SK-N-SH treated with all-trans-retinoic acid at 6 μM for 48 hours (cell line): ENCODE data around the gene USP4.

Experiments used
- ATAC-seq: fragments of 200-7000 bp; cut with Tn5 transposase; 3 replicates; pipeline ENCODE4 v1.9.1; 2020; ENCODE audit warnings: mild to moderate bottlenecking, moderate library complexity
- ARNTL ChIP-seq: fragments of 450-650 bp; formaldehyde crosslinking; IDR thresholded peaks from 2 replicates; pipeline ENCODE4 v1.5.0; 2020; ENCODE audit warnings: low read depth, mild to moderate bottlenecking, moderate library complexity, borderline replicate concordance
- BACH2 ChIP-seq: fragments of 250-450 bp; sonication (Bioruptor Pico); IDR thresholded peaks from 2 replicates; pipeline ENCODE4 v1.9.0; 2021; ENCODE audit warnings: mild to moderate bottlenecking, borderline replicate concordance
- CREB5 ChIP-seq: fragments of 250-450 bp; sonication (Bioruptor Pico); IDR thresholded peaks from 2 replicates; pipeline ENCODE4 v1.5.1; 2020; ENCODE audit warnings: low read depth, mild to moderate bottlenecking, moderate library complexity
- CSDC2 ChIP-seq: fragments of 250-450 bp; sonication (Bioruptor Pico); IDR thresholded peaks from 2 replicates; pipeline ENCODE4 v1.5.0; 2020; ENCODE audit warnings: mild to moderate bottlenecking, moderate library complexity
- CSRNP3 ChIP-seq: fragments of 250-450 bp; sonication (Bioruptor Pico); IDR thresholded peaks from 2 replicates; pipeline ENCODE4 v1.5.1; 2021; ENCODE audit warnings: mild to moderate bottlenecking, moderate library complexity
- ESRRG ChIP-seq: fragments of 250-450 bp; sonication (Bioruptor Pico); IDR thresholded peaks from 2 replicates; pipeline ENCODE4 v1.6.1; 2021; ENCODE audit warnings: mild to moderate bottlenecking
- GLIS3 ChIP-seq: fragments of 250-450 bp; sonication (Bioruptor Pico); IDR thresholded peaks from 2 replicates; pipeline ENCODE4 v1.5.0; 2020; ENCODE audit warnings: mild to moderate bottlenecking, moderate library complexity
- ISL1 ChIP-seq: fragments of 250-450 bp; sonication (Bioruptor Pico); IDR thresholded peaks from 2 replicates; pipeline ENCODE4 v2.1.2; 2022; ENCODE audit warnings: mild to moderate bottlenecking, moderate library complexity
- OSR1 ChIP-seq: fragments of 250-450 bp; sonication (Bioruptor Pico); IDR thresholded peaks from 2 replicates; pipeline ENCODE4 v1.8.0; 2022; ENCODE audit warnings: moderate library complexity, mild to moderate bottlenecking, inconsistent platforms
- PATZ1 ChIP-seq: fragments of 250-450 bp; sonication (Bioruptor Pico); IDR thresholded peaks from 2 replicates; pipeline ENCODE4 v1.8.0; 2020; ENCODE audit warnings: mild to moderate bottlenecking, moderate library complexity, borderline replicate concordance
- PPARA ChIP-seq: fragments of 250-450 bp; sonication (Bioruptor Pico); IDR thresholded peaks from 2 replicates; pipeline ENCODE4 v1.5.0; 2020; ENCODE audit warnings: mild to moderate bottlenecking, borderline replicate concordance
- SNAI2 ChIP-seq: fragments of 250-450 bp; sonication (Bioruptor Pico); IDR thresholded peaks from 2 replicates; pipeline ENCODE4 v1.5.0; 2020; ENCODE audit warnings: mild to moderate bottlenecking, moderate library complexity
- TCF4 ChIP-seq: fragments of 250-450 bp; sonication (Bioruptor Pico); IDR thresholded peaks from 2 replicates; pipeline ENCODE4 v1.8.0; 2021; ENCODE audit warnings: mild to moderate bottlenecking, moderate library complexity, borderline replicate concordance
- TOX ChIP-seq: fragments of 250-450 bp; sonication (Bioruptor Pico); IDR thresholded peaks from 2 replicates; pipeline ENCODE4 v1.8.0; 2021; ENCODE audit warnings: mild to moderate bottlenecking, moderate library complexity, borderline replicate concordance
- TSHZ2 ChIP-seq: fragments of 250-450 bp; sonication (Bioruptor Pico); IDR thresholded peaks from 2 replicates; pipeline ENCODE4 v1.5.0; 2020; ENCODE audit warnings: mild to moderate bottlenecking, moderate library complexity
- ZC3H10 ChIP-seq: fragments of 250-450 bp; sonication (Bioruptor Pico); IDR thresholded peaks from 2 replicates; pipeline ENCODE4 v1.5.1; 2021; ENCODE audit warnings: mild to moderate bottlenecking, moderate library complexity
- ZFP3 ChIP-seq: fragments of 250-450 bp; sonication (Bioruptor Pico); IDR thresholded peaks from 2 replicates; pipeline ENCODE4 v1.5.0; 2020; ENCODE audit warnings: mild to moderate bottlenecking, moderate library complexity
- ZFP30 ChIP-seq: fragments of 450-650 bp; formaldehyde crosslinking; IDR thresholded peaks from 2 replicates; pipeline ENCODE4 v1.5.0; 2022; ENCODE audit warnings: mild to moderate bottlenecking, moderate library complexity
- ZNF565 ChIP-seq: fragments of 450-650 bp; formaldehyde crosslinking; conservative IDR thresholded peaks from 2 replicates; pipeline ENCODE4 v1.5.0; 2020; ENCODE audit warnings: low read depth, mild to moderate bottlenecking, moderate library complexity
- ZNF8 ChIP-seq: fragments of 450-650 bp; formaldehyde crosslinking; IDR thresholded peaks from 2 replicates; pipeline ENCODE4 v1.5.0; 2020; ENCODE audit warnings: mild to moderate bottlenecking, moderate library complexity

The USP4 gene

GRCh38 chr3:49294343-49294742, 45.5 kb downstream of the USP4 start:
- ATAC-seq = no peak
- TF ChIP-seq ZFP3 (CRISPR knock-in tag) (no peak), ARNTL (CRISPR knock-in tag) (no peak)

GRCh38 chr3:49283997-49284396, 55.9 kb downstream of the USP4 start:
- ATAC-seq = no peak
- TF ChIP-seq CREB5 (CRISPR knock-in tag) (no peak), ESRRG (CRISPR knock-in tag) (no peak), PATZ1 (no peak), BACH2 (CRISPR knock-in tag) (no peak), OSR1 (no peak), ISL1 (no peak), GLIS3 (CRISPR knock-in tag) (no peak)

GRCh38 chr3:49279376-49279775, 60.5 kb downstream of the USP4 start:
- TF ChIP-seq CSRNP3 (CRISPR knock-in tag) (no peak), OSR1 (no peak), ZNF8 (no peak), SNAI2 (CRISPR knock-in tag) (no peak), TCF4 (CRISPR knock-in tag) (no peak), ESRRG (CRISPR knock-in tag) (no peak), CSDC2 (no peak), TSHZ2 (CRISPR knock-in tag) (no peak), BACH2 (CRISPR knock-in tag) (no peak), TOX (CRISPR knock-in tag) (no peak), ZFP30 (CRISPR knock-in tag) (no peak), ZNF565 (CRISPR knock-in tag) (no peak), ISL1 (no peak), CREB5 (CRISPR knock-in tag) (no peak)
- no peak for ATAC-seq

GRCh38 chr3:49278548-49278947, 61.3 kb downstream of the USP4 start:
- no peak for ATAC-seq
- no peak for TF ChIP-seq TOX (CRISPR knock-in tag)
- TF ChIP-seq PPARA (CRISPR knock-in tag) = no peak
- no peak for TF ChIP-seq ESRRG (CRISPR knock-in tag)
- no peak for TF ChIP-seq ZC3H10 (CRISPR knock-in tag)
- no peak for TF ChIP-seq ZNF8
- no peak for TF ChIP-seq ISL1
- TF ChIP-seq, all 23 proteins: peak for 0
